ENCODE measurements around the gene EMSY. TPM values are rescaled to one million over a fixed set of nuclear protein-coding genes. Genes with fewer than 3 reads are reported as not detected.

Gene EMSY
- total and polyA plus RNA-seq, 3 donors from 2014 or later: 23.1 to 45.5 (median 35.7) TPM

DNA sequence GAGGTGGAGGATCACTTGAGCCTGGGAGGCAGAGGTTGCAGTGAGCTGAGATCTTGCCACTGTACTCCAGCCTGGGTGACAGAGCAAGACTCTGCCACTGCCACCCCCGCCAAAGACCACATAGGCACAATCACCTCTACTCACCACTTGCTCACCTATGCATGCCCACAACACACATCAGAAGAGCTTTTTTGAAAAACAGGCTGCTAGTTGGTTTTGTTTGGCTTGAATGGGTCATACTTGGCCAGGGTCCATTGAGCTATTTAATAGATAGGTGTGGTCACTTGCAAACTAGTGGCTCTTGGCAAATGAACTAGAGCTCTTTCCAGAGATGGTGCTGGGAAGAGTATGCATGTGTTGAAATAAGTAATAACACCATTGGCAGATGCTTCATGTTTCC lies 80.1 kb downstream of the EMSY start:
- no peaks in the 10 kb centered on the region for H3K4me1 ChIP-seq
- no peaks in the 10 kb centered on the region for H3K36me3 ChIP-seq (ENCODE audit: low read depth, missing control alignments)
- no peak for TF ChIP-seq CTCF (IDR thresholded peaks at IDR 0.05)
- no peak for TF ChIP-seq POLR2A (IDR thresholded peaks at IDR 0.05)
- H3K9me3 ChIP-seq: no peaks in the 10 kb centered on the region
- no peak for DNase-seq
- 89 to 93% methylated on average over 1 of the region's 1 CpG for WGBS, 2 donors
- intact Hi-C loops (cut with DNase I; ENCODE audit: low total_unique reads): no loop called here
- no peak overlapping the region for H3K4me3 ChIP-seq
- no peaks in the 10 kb centered on the region for H3K27me3 ChIP-seq
- H3K27ac ChIP-seq: no peak overlapping the region

GRCh38 chr11:76526878-76527277 lies 82.1 kb downstream of the EMSY start:
- intact Hi-C loops (cut with DNase I; ENCODE audit: low total_unique reads): no loop called here

GRCh38 chr11:76542436-76542835 lies 97.6 kb downstream of the EMSY start:
- intact Hi-C loops (cut with DNase I; ENCODE audit: low total_unique reads): no loop called here
- no peak for DNase-seq
- Histone ChIP-seq H3K27ac (no peak overlapping the region), H3K27me3 (no peaks in the 10 kb centered on the region), H3K36me3 (ENCODE audit: low read depth, missing control alignments) (no peaks in the 10 kb centered on the region), H3K4me3 (no peak overlapping the region), H3K9me3 (no peaks in the 10 kb centered on the region), H3K4me1 (no peaks in the 10 kb centered on the region)
- TF ChIP-seq POLR2A (IDR thresholded peaks at IDR 0.05) (no peak), CTCF (IDR thresholded peaks at IDR 0.05) (no peak)
- WGBS, 2 donors: 68 to 93% methylated on average over 2 of the region's 2 CpGs

More at GRCh38 chr11:76526878-76527277, 82.1 kb downstream of the EMSY start:
- Histone ChIP-seq H3K4me3 (no peak overlapping the region), H3K36me3 (ENCODE audit: low read depth, missing control alignments) (no peaks in the 10 kb centered on the region), H3K27me3 (no peaks in the 10 kb centered on the region), H3K27ac (no peak overlapping the region), H3K4me1 (no peaks in the 10 kb centered on the region), H3K9me3 (no peaks in the 10 kb centered on the region)
- DNase-seq: no peak
- TF ChIP-seq CTCF (IDR thresholded peaks at IDR 0.05) (no peak), POLR2A (IDR thresholded peaks at IDR 0.05) (no peak)
- 32 to 87% methylated on average over 2 of the region's 2 CpGs for WGBS, 2 donors

DNA sequence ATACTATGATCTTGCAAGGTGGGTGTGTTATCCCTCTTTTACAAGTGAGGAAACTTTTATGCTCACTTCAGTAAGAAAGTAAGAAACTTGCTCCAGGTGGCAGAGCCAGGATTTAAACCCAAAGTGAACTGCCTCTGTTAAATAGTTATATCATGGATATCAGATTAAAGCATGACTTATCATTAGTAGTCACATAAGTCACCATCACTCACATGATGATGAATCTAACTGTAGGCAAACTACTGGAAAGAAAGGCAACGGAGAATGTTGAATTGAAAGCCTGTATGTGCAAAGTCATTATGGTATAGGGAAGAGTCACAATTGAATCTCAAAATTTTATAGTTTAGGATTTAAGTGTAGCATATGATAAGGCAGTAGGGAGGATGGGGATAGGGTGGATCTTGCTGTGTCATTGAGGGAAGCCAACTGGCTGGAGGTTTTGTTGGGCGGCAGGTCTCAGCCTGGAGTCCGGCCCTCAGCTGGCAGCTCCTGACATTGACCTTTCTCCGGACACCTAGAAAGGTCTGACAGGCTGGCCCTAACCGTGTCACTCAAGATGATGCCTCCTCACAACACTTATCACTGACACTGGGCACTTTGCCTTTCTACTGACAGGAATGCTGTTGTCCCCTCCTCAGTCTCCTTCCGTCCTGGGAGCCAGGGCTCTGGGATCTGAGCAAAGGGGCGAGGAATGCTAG lies 98.3 kb downstream of the EMSY start:
- no peak for TF ChIP-seq POLR2A (IDR thresholded peaks at IDR 0.05)
- no peak for TF ChIP-seq CTCF (IDR thresholded peaks at IDR 0.05)
- no peak overlapping the region for H3K27ac ChIP-seq
- H3K4me1 ChIP-seq: no peaks in the 10 kb centered on the region
- no peak for DNase-seq
- H3K27me3 ChIP-seq: no peaks in the 10 kb centered on the region
- intact Hi-C loops (cut with DNase I; ENCODE audit: low total_unique reads): no loop called here
- 91 to 92% methylated on average over 7 of the region's 7 CpGs for WGBS, 2 donors
- H3K4me3 ChIP-seq: no peak overlapping the region
- H3K9me3 ChIP-seq: no peaks in the 10 kb centered on the region
- H3K36me3 ChIP-seq (ENCODE audit: low read depth, missing control alignments): no peaks in the 10 kb centered on the region

- DNase-seq: no peak
- H3K36me3 ChIP-seq (ENCODE audit: low read depth, missing control alignments): no peaks in the 10 kb centered on the region
- no peak for TF ChIP-seq CTCF (IDR thresholded peaks at IDR 0.05)
- TF ChIP-seq POLR2A (IDR thresholded peaks at IDR 0.05): no peak
- no peaks in the 10 kb centered on the region for H3K4me1 ChIP-seq
- no peak overlapping the region for H3K27ac ChIP-seq
- intact Hi-C loops (cut with DNase I; ENCODE audit: low total_unique reads): loop anchor here (10.0 kb wide), 1 partner anchor 134 kb away; no protein-coding TSS in a partner anchor
- WGBS, 2 donors: 62 to 67% methylated on average over 7 of the region's 7 CpGs
- H3K4me3 ChIP-seq: no peak overlapping the region
- H3K27me3 ChIP-seq: no peaks in the 10 kb centered on the region
- H3K9me3 ChIP-seq: no peaks in the 10 kb centered on the region
Measured at GRCh38 chr11:76550781-76551180, 106.0 kb downstream of the EMSY start.

Measured in testis (tissue), 3 donors.